Measurements from ENCODE around the gene ZMYM2.
A peak's percentile ranks its signal among the peaks of the same experiment; 100 is the strongest.

Gene ZMYM2

DNA sequence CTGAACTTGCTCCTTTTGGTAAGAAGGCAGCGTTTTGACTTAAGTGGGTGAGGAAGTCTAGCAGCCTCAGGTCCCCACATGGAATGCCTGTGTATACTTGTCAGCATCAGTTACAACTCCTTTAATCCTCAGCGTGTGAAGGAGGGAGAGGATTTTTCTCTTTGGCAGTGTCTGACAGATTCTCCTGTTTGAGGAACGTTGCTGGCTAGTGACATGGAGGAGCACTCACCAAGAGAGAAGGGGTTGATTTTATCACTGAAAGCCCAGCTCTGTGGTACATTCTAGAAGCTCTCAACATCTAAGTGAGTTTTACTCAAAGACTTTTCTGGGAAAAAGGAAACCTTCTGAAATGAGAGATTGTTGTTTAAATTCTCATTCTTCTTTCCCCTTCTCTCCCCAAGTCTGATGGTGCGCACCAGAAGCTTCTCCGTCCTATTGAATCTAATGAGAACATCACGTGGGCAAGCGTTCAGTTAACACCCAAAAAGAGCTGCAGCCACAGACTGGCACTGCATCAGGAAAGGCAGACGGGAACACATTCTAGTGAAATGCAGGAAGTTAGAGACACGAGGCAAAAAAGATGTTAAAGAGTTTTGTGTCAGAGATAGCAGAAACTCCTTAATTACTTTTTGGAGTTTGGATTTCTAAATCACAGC is 144.1 kb downstream of the ZMYM2 start:
- no peak overlapping the region for H3K4me3 ChIP-seq (ENCODE audit: low read depth, low read length)

DNA sequence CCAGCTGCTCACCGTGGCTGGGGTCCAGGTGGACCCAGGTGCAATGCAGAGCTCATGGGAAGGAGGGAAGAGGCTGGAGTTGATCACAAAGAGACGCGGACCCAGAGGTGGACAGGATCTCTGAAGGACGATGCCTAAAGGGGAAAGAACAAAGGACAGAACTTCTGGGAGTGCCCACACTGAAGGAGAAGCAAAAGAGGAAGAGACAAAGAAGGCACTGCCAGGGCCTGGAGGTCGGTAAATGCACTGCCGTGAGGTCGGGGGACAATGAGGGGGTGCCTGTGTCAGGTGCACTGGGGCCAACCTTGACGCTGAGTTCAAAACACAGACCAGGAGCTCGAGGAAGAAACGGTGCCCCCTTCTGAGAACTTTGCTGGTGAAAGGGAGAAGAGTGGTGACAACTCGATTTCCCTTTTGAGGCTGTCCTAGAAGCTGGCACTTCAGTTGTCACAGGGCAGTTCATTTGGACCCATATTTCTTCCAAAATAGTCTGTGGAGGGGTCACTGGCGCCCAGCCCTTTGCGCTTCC is 146.7 kb downstream of the ZMYM2 start:
- H3K4me3 ChIP-seq (ENCODE audit: low read depth, low read length): no peak overlapping the region

DNA sequence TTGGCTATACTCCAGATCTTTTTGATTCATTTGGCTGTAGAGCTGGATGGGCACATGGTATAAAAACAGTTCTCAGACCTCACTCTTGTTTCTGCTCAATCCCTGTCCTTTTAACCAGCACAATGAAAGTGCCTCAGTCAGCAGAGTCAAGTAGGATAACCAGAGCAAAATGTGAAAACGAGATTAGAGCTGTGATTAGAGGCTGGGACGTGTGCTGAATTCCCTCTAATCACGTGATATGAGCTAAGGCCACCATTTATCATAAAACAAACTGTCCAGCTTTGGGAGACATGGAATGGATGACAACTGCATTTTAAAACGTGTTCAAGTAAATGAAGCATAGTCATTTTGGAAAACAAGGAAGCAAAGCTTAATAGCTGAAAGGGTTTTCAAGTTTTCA is 148.2 kb downstream of the ZMYM2 start:
- H3K4me3 ChIP-seq (ENCODE audit: low read depth, low read length): no peak overlapping the region

DNA sequence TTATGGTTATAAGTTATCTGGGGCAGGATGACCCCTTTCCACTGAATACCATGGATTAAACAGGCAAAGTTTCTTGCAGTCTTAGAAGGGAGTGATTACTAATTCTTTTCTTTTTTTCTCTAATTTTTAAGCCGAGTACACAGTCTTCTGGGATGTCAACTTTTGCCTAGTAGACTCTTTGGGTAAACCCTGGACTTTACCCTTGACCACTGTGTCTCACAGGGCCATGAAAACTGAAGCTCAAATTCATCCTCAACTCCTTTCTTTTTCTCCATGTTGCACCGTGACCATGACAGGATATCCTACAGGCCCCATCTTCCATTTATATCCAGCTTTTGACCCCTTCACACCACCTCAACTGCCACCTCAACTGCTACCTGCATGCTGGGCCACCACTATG is 150.5 kb downstream of the ZMYM2 start:
- no peak overlapping the region for H3K4me3 ChIP-seq (ENCODE audit: low read depth, low read length)

- no peak overlapping the region for H3K4me3 ChIP-seq (ENCODE audit: low read depth, low read length)
These were observed 155.6 kb downstream of the ZMYM2 start for GRCh38 chr13:20114066-20114610.

DNA sequence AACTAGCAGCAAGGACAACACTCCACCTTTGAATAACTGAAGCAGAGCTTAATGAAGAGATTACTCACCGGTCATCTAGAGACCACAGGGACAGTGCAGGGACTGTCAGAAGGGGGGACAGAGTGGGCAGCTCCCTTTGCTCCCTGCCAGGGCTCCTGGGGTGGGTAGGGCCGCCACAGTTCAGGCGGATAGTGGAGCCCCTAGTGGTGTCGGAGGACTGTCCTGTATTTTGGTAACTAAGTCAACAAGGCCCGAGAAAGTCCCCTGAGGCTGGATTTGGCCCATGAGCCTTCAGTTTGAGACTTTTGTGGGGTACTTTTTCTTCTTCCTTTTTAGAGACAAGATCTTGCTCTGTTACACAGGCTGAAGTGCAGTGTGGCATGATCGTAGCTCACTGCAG is 157.7 kb downstream of the ZMYM2 start:
- H3K4me3 ChIP-seq (ENCODE audit: low read depth, low read length): no peak overlapping the region

GRCh38 chr13:20118268-20119140 is 160.0 kb downstream of the ZMYM2 start:
- peak overlapping the region; percentile 31 for H3K4me3 ChIP-seq (ENCODE audit: low read depth, low read length)

DNA sequence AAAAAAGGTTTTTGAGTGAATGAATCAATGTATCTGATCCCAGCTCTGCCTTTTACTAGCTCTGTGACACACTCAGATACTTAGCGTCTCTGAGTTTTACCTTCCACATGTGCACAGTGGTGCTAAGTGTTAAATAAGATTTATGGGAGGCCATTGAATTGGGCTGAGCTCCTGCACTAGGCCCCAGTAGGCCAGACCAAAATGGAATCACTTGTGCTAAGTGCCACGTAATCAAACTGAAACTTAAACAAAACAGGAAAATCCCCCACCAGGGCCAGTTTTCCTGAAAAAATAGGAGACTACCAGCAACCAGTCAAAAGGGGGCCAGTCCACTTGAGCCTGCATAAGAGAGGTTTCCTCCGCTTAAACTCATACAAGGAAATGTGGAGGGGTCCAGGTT is 161.4 kb downstream of the ZMYM2 start:
- no peak overlapping the region for H3K4me3 ChIP-seq (ENCODE audit: low read depth, low read length)

DNA sequence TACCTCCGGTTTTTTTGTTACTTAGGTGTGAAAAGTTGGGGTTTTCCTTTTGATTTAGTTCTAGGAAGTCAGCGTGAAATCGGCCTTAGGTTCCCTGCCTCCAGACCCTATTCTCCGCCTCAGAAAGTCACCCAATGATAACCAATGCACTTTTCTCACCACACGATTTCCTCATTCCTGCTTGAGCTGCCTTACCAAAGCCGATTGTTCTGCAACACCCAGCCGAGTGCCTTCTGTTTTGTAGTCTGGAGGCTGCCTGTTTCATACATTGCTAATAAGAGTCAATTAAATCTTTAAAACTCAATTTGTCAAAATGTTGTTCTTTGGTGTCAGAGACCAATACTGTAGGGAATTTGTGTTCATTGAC is 162.6 kb downstream of the ZMYM2 start:
- H3K4me3 ChIP-seq (ENCODE audit: low read depth, low read length): no peak overlapping the region

DNA sequence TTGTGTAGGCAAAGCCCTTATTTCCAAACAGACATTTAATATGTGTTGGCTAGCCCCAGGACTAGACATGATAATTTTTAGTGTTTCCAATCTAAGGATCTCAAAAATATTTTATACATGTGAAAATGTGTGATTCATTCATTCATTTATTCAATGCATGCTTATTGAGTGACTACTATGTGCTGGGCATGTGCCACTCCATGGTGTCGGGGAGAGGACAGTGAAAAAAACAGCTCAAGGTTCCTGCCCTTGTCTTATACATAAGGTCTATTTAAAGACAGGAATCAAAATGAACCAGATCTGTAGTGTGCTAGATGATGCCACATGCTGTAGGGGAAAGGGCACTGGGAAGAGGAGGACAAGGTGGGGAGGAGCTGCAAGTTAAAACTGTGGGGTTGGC is 165.8 kb downstream of the ZMYM2 start:
- H3K4me3 ChIP-seq (ENCODE audit: low read depth, low read length): no peak overlapping the region

GRCh38 chr13:20125129-20125782 is 166.7 kb downstream of the ZMYM2 start:
- no peak overlapping the region for H3K4me3 ChIP-seq (ENCODE audit: low read depth, low read length)

GRCh38 chr13:20125783-20126165 is 167.2 kb downstream of the ZMYM2 start:
- H3K4me3 ChIP-seq (ENCODE audit: low read depth, low read length): no peak overlapping the region

DNA sequence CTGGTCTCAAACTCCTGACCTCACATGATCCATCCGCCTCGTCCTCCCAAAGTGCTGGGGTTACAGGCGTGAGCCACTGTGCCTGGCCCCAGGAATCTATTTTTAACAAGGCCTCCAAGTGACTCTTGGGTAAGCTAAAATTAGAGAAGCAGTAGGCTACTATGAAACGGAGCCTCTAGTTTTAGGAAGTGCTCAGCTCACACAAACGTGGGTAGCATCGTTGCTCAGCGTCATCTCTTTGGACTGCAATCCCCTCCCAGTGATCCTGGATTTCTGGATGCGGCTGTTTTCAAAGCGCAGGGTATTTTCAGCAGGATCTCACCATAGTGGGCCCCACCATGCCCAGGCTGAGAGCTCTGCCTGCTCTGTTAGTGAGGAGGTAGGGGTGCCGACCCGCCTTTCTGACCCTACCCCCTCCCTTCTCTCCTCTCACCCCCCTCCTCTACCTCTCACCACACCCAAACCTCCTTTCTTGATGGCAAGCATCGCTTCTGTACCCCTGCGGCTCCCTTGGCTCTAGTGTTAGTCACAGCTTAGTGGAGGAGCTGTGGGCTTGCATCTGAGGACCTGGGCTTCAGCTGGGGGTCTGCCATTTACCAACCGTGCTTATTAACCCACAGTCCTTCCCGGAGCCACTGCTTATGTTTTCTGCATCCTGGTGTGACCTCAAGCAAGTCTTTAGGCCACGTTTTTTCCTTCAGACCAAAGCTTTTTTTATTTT is 168.2 kb downstream of the ZMYM2 start:
- no peak overlapping the region for H3K4me3 ChIP-seq (ENCODE audit: low read depth, low read length)

DNA sequence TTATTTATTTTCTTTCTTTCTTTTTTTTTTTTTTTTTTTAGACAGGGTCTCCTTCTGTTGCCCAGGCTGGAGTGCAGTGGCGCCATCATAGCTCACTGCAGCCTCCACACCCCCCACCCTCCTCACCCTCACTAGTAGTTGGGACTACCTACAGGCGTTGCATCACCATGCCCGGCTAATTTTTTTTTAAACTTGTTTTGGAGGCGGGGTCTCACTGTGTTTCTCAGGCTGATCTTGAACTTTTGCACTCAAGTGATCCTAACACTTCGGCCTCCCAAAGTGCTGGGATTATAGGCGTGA is 168.7 kb downstream of the ZMYM2 start:
- peak overlapping the region; percentile 52 for H3K4me3 ChIP-seq (ENCODE audit: low read depth, low read length)

GRCh38 chr13:20127562-20128458 is 169.3 kb downstream of the ZMYM2 start:
- peak overlapping the region; percentile 52 for H3K4me3 ChIP-seq (ENCODE audit: low read depth, low read length)

DNA sequence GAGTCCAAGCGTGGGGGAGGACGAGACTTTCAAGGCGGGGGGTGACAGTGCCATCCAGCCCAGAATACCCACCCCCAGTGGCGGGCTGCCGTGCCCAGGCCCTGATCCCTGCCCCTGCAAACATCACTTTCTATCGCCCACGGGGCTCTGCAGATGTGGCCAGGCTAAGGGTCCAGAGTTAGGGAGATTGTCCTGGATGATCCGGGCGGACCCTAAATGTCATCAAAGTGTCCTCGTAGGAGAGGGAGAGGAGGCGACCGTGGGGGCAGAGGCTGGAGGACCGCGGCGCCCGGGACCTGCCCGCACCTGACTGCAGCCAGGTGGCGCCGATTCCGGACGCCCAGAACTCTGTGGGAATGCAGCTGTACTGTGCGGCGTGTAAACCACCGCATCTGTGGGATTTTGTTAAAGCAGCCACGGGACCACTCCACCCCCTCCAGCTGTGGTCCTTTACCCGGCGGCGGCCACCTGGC is 170.0 kb downstream of the ZMYM2 start:
- peak overlapping the region; percentile 52 for H3K4me3 ChIP-seq (ENCODE audit: low read depth, low read length)

DNA sequence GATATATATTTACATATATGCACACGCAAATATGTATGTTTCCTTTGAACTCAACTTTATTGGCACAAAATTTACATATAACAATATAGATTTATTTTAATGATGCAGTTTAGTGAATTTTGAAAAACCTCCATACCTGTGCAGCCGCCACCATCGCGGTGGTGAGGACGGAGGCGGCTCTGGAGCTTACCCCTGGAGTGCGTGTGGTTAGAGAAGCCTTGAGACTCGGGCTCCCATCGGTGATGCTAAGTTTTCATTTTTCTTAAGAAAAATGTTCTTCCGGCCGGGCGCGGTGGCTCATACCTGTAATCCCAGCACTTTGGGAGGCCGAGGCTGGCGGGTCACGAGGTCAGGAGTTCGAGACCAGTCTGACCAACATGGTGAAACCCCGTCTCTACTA is 170.5 kb downstream of the ZMYM2 start:
- H3K4me3 ChIP-seq (ENCODE audit: low read depth, low read length): no peak overlapping the region

GRCh38 chr13:20130012-20130411 is 171.5 kb downstream of the ZMYM2 start:
- no peak overlapping the region for H3K4me3 ChIP-seq (ENCODE audit: low read depth, low read length)

DNA sequence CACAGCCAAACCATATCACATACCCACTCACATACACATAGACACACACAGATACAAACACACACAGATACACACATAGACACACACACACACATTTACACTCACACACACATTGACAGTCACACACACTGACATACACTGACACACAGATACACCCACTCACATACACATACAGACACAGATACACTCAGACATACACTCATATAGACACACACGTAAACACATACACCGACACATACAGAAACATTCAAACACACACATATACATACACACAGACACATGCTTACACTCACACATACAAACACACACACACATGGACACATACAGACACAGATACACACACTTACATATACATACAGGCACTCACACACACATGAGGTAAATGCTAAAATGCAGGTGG is 172.1 kb downstream of the ZMYM2 start:
- H3K4me3 ChIP-seq (ENCODE audit: low read depth, low read length): no peak overlapping the region
